Stimulated activated naive B cell treated with anti-CD40 and anti-IgM and Interleukin-4, amounts not matched to agents 10 μg/mL and 1 μg/mL and 100 μg/mL, for 72 hours (primary cell): ENCODE results near the gene PCDH1.

Experiments used
- ATAC-seq, 2 donors: fragments of 150-1000 bp; cut with Tn5 transposase; replicated peaks; 2 replicates each; pipeline ENCODE4 v1.10.0; 2021; ENCODE audit warnings: moderate library complexity in 1 of 2
- DNase-seq: peaks from one replicate; pipeline ENCODE4 v3.0.0; 2021
- H3K27ac Mint-ChIP-seq: one replicate; pipeline ENCODE4 v1.8.0; 2022; ENCODE audit warnings: mild to moderate bottlenecking, mixed read lengths
- H3K27me3 Mint-ChIP-seq, 2 donors: one replicate each; pipeline ENCODE4 v1.8.0; 2022; ENCODE audit warnings: mixed read lengths in 2 of 2
- H3K36me3 Mint-ChIP-seq, 2 donors: one replicate each; pipeline ENCODE4 v1.8.0; 2022; ENCODE audit warnings: mixed read lengths in 2 of 2, mild to moderate bottlenecking in 1 of 2
- H3K4me1 Mint-ChIP-seq, 2 donors: one replicate each; pipeline ENCODE4 v1.8.0; 2022; ENCODE audit warnings: mixed read lengths in 2 of 2, mild to moderate bottlenecking in 1 of 2
- H3K4me3 Mint-ChIP-seq, 2 donors: one replicate each; pipeline ENCODE4 v1.8.0; 2022; ENCODE audit warnings: mild to moderate bottlenecking in 2 of 2, mixed read lengths in 2 of 2, moderate library complexity in 1 of 2
- H3K9me3 Mint-ChIP-seq, 2 donors: one replicate each; pipeline ENCODE4 v1.8.0; 2022; ENCODE audit warnings: mixed read lengths in 2 of 2, mild to moderate bottlenecking in 1 of 2

Gene PCDH1

DNA sequence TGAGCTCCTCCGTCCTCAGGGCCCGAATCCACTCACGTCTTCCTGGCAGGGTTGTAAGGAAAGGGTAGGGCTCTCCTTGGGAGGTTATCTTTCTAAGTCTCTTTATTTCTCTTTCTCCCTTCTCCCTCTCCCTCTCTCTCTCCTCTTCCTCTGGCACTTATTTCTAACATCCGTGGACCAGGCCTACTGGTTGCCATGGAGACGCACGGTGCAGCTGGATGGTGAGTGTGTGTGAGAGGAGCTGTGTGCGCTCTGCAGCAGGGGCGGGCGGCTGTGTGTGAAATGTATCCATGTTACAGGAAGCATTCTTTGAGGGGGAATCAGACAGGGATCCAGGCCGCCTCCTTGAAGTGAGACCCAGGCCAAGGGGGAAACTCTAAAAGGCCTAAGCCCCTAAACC, 32.2 kb downstream of the PCDH1 start:
- peaks cover 17 to 24% of the 10 kb centered on the region in 2 donors for H3K4me1 Mint-ChIP-seq
- no peak overlapping the region for H3K4me3 Mint-ChIP-seq
- peaks cover 0 to 4% of the 10 kb centered on the region in 2 donors for H3K36me3 Mint-ChIP-seq
- ATAC-seq: no peak
- no peaks in the 10 kb centered on the region for H3K9me3 Mint-ChIP-seq
- H3K27ac Mint-ChIP-seq: no peak overlapping the region
- DNase-seq: no peak
- peaks cover 27 to 33% of the 10 kb centered on the region in 2 donors for H3K27me3 Mint-ChIP-seq

DNA sequence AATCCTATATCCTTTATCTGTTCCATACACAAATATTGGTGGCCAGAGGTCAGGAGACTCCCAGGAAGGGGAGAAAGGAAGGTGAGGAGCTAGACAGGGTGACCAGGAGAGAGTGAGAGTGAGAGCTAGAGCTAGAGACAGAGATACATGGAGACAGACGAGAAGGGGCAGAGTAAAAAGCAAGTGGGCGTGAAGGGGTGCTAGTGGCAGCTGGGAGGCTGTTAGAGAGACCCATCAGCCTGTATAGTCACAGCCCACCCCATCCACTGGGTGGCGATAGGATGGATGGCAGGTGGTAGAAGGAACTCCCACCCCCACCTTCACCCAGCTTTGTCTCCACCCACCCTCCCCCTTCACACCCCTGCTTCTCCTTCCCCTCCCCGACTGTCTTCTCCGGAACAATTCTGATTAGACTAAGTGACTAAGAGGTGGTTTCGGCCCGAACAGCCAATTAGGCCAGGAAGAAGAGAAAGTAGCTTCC, 32.8 kb downstream of the PCDH1 start:
- H3K36me3 Mint-ChIP-seq: peaks cover 0 to 4% of the 10 kb centered on the region in 2 donors
- H3K9me3 Mint-ChIP-seq: no peaks in the 10 kb centered on the region
- ATAC-seq (no peak), DNase-seq (no peak)
- no peak overlapping the region for H3K4me3 Mint-ChIP-seq
- peaks cover 28 to 33% of the 10 kb centered on the region in 2 donors for H3K27me3 Mint-ChIP-seq
- peaks cover 17 to 24% of the 10 kb centered on the region in 2 donors for H3K4me1 Mint-ChIP-seq
- no peak overlapping the region for H3K27ac Mint-ChIP-seq

DNA sequence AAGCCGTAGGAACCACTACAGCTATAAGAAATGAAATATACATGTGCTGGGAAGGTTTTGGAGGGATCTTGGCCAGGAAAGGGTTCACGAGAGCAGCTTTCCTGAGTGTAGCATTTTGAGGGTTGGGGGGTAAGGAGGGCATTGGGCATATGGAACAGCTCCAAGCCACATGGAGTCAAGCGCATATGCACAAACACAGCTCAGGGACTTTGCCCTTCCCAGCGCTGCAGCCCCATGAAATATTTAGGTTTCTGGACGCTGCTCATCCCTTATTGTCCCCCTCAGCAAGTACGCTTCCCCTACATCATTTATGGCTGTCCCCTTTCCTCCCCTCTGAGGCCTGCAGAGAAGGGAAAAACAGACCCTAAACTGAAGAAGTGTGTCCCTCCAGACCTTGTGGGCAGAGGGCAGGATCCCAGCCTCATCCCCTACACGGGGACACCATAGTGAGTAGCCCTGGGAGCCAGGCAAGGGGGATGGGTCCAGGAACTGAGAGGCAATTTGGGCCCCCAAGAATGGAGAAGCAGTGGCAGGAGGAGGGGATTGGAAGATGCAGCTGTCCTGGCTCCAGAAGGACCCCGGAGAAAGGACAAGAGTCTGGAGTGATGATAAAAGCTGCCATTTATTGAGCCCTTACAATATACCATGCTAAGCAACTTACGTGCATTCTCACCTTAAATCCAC, 33.7 kb downstream of the PCDH1 start:
- DNase-seq (no peak), ATAC-seq (no peak)
- Mint-ChIP-seq H3K27me3 (peaks cover 28 to 33% of the 10 kb centered on the region in 2 donors), H3K9me3 (no peaks in the 10 kb centered on the region), H3K4me1 (peaks cover 17 to 24% of the 10 kb centered on the region in 2 donors), H3K4me3 (no peak overlapping the region), H3K36me3 (peaks cover 0 to 4% of the 10 kb centered on the region in 2 donors), H3K27ac (no peak overlapping the region)

DNA sequence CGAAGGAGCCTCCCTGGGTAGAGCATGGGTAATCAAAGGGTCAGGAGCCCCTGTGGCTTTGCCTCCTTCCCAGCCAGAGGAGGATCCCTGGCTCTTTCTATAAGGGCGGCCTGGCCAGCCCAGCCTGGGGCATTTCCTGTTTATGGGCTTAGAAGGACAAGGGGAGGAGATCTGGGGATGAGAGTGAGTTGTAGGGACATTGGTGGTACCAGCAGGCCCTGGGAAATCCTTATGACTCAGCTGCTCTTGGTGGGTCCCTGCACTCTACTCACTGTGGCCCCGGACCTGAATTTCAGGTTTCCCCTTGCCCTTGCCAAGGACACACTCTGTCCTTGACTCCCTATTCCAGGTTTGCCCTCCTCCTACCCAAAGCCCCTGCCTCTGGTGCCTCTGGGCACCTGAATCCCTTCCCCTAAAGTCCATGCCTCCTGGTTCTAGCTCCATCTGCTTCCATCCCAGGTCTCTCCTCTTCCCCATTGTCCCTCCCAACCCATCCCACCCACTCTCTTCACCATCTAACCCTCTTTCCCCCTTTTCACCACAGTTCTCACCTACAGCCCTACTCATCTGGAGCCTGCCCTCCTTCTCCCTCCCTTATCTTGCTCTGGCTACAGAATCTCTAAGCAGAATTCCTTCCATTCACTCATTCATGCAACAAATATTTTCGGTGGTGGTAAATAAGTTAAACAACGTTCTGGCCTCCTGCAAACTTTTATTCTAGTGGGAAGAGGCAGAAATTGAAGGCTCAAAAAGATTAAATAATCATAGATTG, 34.9 kb downstream of the PCDH1 start:
- DNase-seq (no peak), ATAC-seq (no peak)
- peaks cover 16 to 24% of the 10 kb centered on the region in 2 donors for H3K4me1 Mint-ChIP-seq
- H3K27me3 Mint-ChIP-seq: peaks cover 24 to 39% of the 10 kb centered on the region in 2 donors
- no peak overlapping the region for H3K4me3 Mint-ChIP-seq
- no peak overlapping the region for H3K27ac Mint-ChIP-seq
- H3K9me3 Mint-ChIP-seq: no peaks in the 10 kb centered on the region
- H3K36me3 Mint-ChIP-seq: no peaks in the 10 kb centered on the region

DNA sequence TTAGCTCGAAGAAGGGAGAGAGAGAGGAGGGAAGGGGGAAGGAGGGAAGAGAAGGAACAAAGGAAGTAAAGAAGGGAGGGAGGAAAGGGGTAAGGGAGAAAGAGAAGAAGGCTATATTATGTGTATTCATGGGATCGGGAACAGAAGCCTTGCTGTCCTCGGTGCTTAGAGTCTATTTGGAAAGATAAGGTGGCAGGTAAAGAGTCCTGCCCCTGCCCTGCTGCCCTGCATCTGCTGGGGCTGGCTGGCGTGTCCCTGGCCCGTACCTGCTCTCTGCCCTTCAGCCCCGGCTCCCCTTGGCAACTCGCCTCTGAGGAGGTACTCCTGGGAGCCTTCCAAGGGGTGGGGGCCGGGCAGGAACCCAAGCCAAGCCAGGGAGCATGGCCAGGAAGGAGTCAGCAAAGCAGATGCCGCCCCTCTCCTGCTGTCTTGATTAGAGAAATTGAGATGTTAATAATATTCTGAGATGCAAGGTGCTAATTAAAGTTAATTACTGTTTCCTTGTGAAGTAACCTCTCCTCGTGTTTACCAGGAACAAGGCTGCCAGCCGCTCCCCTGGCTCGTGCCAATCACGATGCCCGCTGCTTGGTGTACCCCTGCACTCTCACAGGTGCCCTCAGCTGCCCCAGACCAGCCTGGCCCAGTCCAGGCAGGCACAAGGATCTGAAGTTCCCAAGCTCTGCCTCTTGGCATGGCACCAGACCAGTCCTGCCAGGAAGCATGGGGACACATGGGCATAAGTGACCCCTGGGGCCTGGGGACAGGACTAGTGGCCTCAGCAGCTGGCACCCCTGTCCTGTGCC, 36.6 kb downstream of the PCDH1 start:
- H3K27ac Mint-ChIP-seq: no peak overlapping the region
- H3K9me3 Mint-ChIP-seq: no peaks in the 10 kb centered on the region
- peaks cover 17 to 25% of the 10 kb centered on the region in 2 donors for H3K4me1 Mint-ChIP-seq
- peaks cover 28 to 47% of the 10 kb centered on the region in 2 donors for H3K27me3 Mint-ChIP-seq
- no peak for ATAC-seq
- H3K4me3 Mint-ChIP-seq: no peak overlapping the region
- DNase-seq: no peak
- no peaks in the 10 kb centered on the region for H3K36me3 Mint-ChIP-seq

DNA sequence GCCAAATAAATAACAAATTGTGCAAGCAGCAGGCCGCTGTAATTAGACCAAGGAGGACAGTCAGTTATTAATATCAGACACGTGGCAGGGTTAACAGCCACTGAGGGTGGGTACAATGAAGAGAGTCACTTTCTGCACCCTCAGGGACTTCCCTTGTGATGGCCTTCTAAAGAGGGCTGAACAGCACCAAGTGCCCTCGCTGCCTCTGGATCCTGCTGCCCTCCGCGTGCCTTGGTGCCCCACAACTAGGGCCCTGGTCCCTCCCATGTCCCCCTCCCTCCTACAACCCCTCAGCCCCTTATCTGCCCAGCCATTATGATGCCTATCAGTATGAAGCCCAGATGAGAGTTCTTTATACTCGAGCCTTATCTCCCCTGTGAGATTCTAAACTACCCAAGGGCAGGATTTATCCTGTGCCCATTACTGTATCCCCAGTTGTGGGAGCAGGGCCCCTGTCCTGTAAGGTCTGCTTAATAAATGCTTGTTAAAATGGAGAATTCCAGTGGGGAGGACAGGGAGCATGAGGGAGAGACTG, 37.3 kb downstream of the PCDH1 start:
- no peaks in the 10 kb centered on the region for H3K36me3 Mint-ChIP-seq

DNA sequence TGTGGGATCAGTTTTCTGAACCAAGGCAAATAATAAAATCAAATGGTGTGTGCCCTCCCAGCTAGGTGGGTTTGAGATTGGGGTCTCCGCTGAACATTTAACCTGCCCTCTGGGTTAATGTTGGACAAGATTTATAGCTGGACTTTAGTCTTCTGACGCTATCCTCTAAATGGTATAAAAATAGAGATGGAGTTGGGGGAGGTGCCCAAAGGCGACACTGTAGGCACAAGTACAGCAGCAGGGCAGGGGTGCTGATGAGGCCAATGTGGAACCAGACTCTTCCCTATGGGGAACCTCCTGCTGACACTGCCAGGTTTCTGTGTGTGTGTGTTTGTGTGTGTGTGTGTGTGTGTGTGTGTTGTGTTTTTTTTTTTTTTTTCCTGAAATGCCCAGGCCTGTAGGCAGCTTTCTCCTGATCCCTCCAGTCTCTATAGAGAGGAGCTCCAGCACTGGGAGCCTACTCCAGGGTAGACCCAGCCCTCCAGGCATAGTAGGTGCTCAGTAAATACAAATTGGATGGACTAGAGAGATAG, 37.9 kb downstream of the PCDH1 start:
- Mint-ChIP-seq H3K27me3 (peaks cover 25 to 52% of the 10 kb centered on the region in 2 donors), H3K4me1 (peaks cover 17 to 27% of the 10 kb centered on the region in 2 donors), H3K4me3 (no peak overlapping the region), H3K9me3 (no peaks in the 10 kb centered on the region), H3K27ac (no peak overlapping the region), H3K36me3 (no peaks in the 10 kb centered on the region)
- ATAC-seq: no peak
- DNase-seq: no peak

More for the DNA sequence above, 37.3 kb downstream of the PCDH1 start:
- H3K27me3 Mint-ChIP-seq: peaks cover 28 to 50% of the 10 kb centered on the region in 2 donors
- DNase-seq: no peak
- no peaks in the 10 kb centered on the region for H3K9me3 Mint-ChIP-seq
- H3K27ac Mint-ChIP-seq: no peak overlapping the region
- no peak overlapping the region for H3K4me3 Mint-ChIP-seq
- ATAC-seq: no peak
- peaks cover 19 to 29% of the 10 kb centered on the region in 2 donors for H3K4me1 Mint-ChIP-seq

DNA sequence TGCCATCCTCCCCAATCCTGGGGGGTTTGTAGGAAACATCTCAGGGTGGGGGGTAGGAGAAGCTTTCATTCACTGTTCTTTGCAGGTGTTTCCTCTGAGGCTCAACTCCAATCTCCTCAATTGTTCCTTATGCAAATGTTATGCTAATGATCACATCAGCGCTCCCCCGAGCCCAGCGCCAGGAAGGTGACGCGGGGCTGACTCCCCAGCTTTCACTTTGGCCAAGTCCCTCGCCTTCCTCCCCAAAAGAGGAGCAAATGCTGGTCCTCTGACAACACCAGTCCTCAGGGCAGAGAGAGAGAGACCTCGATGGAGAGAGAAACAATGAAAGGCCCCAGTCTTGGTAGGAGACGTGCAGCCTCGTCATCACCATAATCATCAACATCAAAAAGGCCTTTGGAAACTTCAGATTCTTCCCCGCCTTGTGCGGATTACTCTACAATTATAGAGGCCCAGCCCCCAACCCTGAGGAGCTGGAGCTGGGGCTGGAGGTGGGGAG, 39.1 kb downstream of the PCDH1 start:
- no peaks in the 10 kb centered on the region for H3K9me3 Mint-ChIP-seq
- DNase-seq (no peak), ATAC-seq (peak; percentile 56 to 63)
- H3K36me3 Mint-ChIP-seq: no peaks in the 10 kb centered on the region
- H3K27ac Mint-ChIP-seq: no peak overlapping the region
- peaks cover 23 to 45% of the 10 kb centered on the region in 2 donors for H3K27me3 Mint-ChIP-seq
- peak overlapping the region; percentile 61 to 76 for H3K4me3 Mint-ChIP-seq
- peaks cover 15 to 24% of the 10 kb centered on the region in 2 donors for H3K4me1 Mint-ChIP-seq

DNA sequence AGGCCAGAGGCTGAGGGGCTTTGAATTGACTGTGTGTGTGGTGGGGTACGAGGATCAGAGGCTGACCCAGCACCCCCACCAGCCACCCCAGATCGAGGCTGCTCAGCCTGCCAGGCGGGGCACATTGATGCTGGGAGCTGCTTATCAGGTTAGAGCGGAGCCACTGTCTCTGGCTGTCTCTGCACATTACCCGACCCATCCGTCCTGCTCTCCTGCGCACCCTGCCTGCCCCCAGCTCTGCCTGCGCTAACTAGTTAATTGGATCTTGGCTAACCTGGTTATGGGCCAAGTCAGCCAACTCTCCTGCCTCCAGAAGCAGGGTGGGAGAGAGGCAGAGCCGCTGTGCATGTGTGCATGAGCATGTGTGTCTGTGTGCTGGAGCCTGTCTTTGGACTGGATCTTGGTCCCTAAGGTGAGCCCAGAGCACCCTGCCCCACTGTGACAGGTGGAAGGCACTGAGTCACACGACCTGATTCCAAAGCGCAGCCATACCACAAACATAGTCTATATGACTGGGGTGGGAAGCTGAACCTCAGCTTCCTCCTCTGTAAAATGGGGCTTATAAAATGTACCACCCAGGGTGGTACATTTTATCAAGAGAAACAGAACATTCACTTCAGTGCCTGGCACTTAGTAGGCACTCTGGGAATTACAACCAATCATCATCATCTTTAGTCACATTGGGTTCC, 39.7 kb downstream of the PCDH1 start:
- H3K27me3 Mint-ChIP-seq: peaks cover 19 to 39% of the 10 kb centered on the region in 2 donors
- H3K36me3 Mint-ChIP-seq: no peaks in the 10 kb centered on the region
- no peaks in the 10 kb centered on the region for H3K9me3 Mint-ChIP-seq
- no peak overlapping the region for H3K4me3 Mint-ChIP-seq
- no peak for DNase-seq
- ATAC-seq: no peak
- H3K27ac Mint-ChIP-seq: peak overlapping the region; percentile 56
- peaks cover 15 to 24% of the 10 kb centered on the region in 2 donors for H3K4me1 Mint-ChIP-seq

DNA sequence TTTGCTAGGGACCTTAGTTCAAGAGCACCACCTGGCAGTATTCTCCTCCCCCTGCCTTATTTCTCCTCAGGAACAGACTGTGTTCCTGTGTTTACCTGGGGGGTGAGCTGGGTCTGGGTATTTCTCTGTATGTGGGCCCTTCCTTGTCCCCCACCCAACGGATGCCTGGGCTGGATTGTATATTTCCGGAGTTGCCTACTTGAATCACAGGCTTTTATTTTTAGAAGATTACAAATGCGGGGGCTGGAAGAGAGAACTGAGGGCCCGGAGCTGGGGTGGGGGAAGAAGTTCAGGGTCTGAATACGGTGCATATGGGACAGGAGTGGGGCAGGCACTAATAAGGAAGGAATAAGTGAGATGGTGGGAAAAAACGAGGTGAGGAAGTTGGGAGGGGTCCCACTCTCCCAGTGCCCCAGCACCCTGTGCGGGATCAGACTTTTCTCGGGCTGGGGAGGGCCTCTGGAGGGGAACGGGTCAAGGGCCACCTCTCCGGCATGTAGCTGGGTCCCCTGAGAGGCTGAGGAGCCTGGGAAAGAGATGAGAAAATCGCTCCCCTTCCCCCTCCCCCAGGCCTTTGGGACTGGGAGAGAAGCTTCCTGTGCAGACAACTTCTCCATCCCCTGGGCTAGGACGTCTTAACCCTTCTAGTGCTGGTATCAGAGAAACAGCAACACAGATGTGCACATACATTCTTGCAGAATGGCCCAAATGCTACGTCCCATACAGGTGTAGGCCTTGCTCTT, 42.1 kb downstream of the PCDH1 start:
- H3K4me3 Mint-ChIP-seq: peak overlapping the region in 1 of 2 donors; percentile 2
- H3K4me1 Mint-ChIP-seq: peaks cover 15 to 24% of the 10 kb centered on the region in 2 donors
- ATAC-seq: no peak
- H3K27me3 Mint-ChIP-seq: peaks cover 15 to 35% of the 10 kb centered on the region in 2 donors
- no peak overlapping the region for H3K27ac Mint-ChIP-seq
- no peaks in the 10 kb centered on the region for H3K36me3 Mint-ChIP-seq
- no peak for DNase-seq
- H3K9me3 Mint-ChIP-seq: no peaks in the 10 kb centered on the region

DNA sequence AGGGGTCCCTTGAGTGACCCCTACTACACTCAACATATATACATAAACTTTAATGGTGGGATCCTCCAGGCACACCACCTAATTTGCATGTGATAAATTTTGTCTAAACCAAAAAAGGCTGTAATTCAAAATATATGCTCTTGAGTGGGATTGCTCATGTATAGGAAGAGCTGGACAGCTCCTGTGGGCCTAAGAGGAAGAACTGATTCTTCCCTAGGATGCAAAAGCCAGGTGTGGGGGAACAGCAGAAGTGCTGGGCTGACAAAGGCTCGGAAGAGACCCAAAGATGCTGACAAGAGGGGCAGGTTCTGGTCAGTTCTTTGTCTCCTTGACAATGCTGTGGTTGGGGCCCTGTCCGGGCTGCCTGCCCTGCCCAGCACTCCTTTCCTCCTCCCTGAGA, 43.9 kb downstream of the PCDH1 start:
- Mint-ChIP-seq H3K27me3 (peaks cover 24 to 40% of the 10 kb centered on the region in 2 donors), H3K4me3 (no peak overlapping the region), H3K9me3 (no peaks in the 10 kb centered on the region), H3K4me1 (peaks cover 15 to 22% of the 10 kb centered on the region in 2 donors), H3K36me3 (no peaks in the 10 kb centered on the region), H3K27ac (no peak overlapping the region)
- no peak for DNase-seq
- no peak for ATAC-seq

DNA sequence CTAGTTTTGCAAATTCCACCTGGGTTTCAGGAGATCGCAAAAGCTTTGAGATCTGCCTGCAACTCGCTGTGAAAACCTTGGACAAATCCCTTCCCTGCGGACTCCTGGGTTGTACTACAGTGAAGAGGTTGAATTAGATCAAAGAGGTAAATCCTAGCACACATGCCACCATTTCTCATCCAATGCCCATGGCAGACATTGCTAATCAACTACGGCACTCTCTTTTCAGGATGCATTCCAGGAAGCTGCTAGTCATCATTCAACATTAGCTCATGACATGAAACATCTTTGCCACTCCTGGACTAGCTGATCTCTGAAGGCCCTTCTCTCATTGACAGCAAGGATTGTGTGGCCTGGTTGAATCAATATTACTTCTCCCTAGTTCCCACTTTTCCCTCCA, 46.1 kb downstream of the PCDH1 start:
- Mint-ChIP-seq H3K27me3 (peaks cover 19 to 31% of the 10 kb centered on the region in 2 donors), H3K4me3 (no peak overlapping the region), H3K36me3 (no peaks in the 10 kb centered on the region), H3K27ac (no peak overlapping the region), H3K4me1 (peaks cover 7 to 13% of the 10 kb centered on the region in 2 donors), H3K9me3 (no peaks in the 10 kb centered on the region)
- DNase-seq (no peak), ATAC-seq (no peak)

DNA sequence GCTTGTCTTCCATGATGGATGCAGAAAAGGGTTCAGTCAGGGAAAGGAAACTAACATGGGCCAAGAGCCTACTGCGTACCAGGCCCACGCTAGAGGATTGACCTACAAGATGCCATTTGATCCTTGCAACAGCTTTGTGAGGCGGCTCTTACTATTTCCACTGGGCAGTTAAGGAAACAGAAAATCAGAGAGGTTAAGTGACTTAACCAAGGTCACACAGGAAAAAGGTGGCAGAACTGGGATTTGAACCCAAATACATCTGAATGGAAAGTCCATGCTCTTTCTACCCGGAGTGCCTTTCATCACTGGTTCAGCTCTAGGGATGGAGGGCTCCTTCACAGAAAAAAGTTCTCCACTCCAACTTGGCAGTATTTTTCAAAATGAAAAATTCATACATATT, 50.0 kb downstream of the PCDH1 start:
- no peaks in the 10 kb centered on the region for H3K4me1 Mint-ChIP-seq
- H3K4me3 Mint-ChIP-seq: no peak overlapping the region
- no peak overlapping the region for H3K27ac Mint-ChIP-seq
- DNase-seq: no peak
- no peak for ATAC-seq
- H3K27me3 Mint-ChIP-seq: peaks cover 20 to 24% of the 10 kb centered on the region in 2 donors
- H3K9me3 Mint-ChIP-seq: no peaks in the 10 kb centered on the region
- H3K36me3 Mint-ChIP-seq: no peaks in the 10 kb centered on the region
